Small intestine (tissue), 7 donors: ENCODE measurements around the gene VENTX. TPM values are rescaled to one million over a fixed set of nuclear protein-coding genes. Genes with fewer than 3 reads are reported as not detected.
A peak's percentile ranks its signal among the peaks of the same experiment; 100 is the strongest.

Experiments
- DNase-seq, 2 donors: peaks; one replicate each; pipeline versions ENCODE4 v3.0.0 to v3.0.0-alpha.2; 2013
- FAIRE-seq: peaks from 2 replicates; lab custom pipeline; 2012; peaks lifted over from hg19 to GRCh38; lab: Jason Lieb, UNC
- H3K27ac ChIP-seq, 3 donors: one replicate each; pipeline ENCODE4 v1.5.1; 2013; ENCODE audit warnings: low read length in 2 of 3, mild to moderate bottlenecking in 2 of 3, control low read depth in 1 of 3, inconsistent platforms in 1 of 3, low read depth in 1 of 3, moderate library complexity in 1 of 3
- H3K27me3 ChIP-seq, 3 donors: one replicate each; pipeline ENCODE4 v1.6.1; 2013; ENCODE audit warnings: low read length in 3 of 3, inconsistent platforms in 1 of 3; ENCODE audit not compliant: control insufficient read depth in 3 of 3, insufficient read depth in 3 of 3
- H3K36me3 ChIP-seq, 3 donors: one replicate each; pipeline ENCODE4 v1.6.1; 2013; ENCODE audit warnings: low read length in 3 of 3, inconsistent platforms in 1 of 3, low read depth in 1 of 3, mild to moderate bottlenecking in 1 of 3, moderate library complexity in 1 of 3; ENCODE audit not compliant: control insufficient read depth in 3 of 3, insufficient read depth in 2 of 3
- H3K4me1 ChIP-seq, 3 donors: one replicate each; pipeline ENCODE4 v1.6.1; 2013; ENCODE audit warnings: low read length in 2 of 3, inconsistent platforms in 1 of 3, low read depth in 1 of 3, mild to moderate bottlenecking in 1 of 3, moderate library complexity in 1 of 3; ENCODE audit not compliant: control insufficient read depth in 3 of 3, insufficient read depth in 2 of 3
- H3K4me3 ChIP-seq, 3 donors: one replicate each; pipeline ENCODE4 v1.5.1; 2013; ENCODE audit warnings: low read length in 3 of 3, control low read depth in 1 of 3, inconsistent platforms in 1 of 3, low read depth in 1 of 3, mild to moderate bottlenecking in 1 of 3, moderate library complexity in 1 of 3
- H3K9me3 ChIP-seq, 2 donors: one replicate each; pipeline ENCODE4 v1.6.1; 2013; ENCODE audit warnings: low read depth in 1 of 2, low read length in 1 of 2; ENCODE audit not compliant: control insufficient read depth in 2 of 2, insufficient read depth in 1 of 2
- WGBS, 3 donors: extraction: QIAGEN DNeasy Blood & Tissue Kit; methylation state at CpG; one replicate each; pipeline ENCODE4 v1.1.7; 2013; 5-methylcytosine and 5-hydroxymethylcytosine counted together
- polyA plus RNA-seq, 4 donors: library from polyadenylated mRNA; stranded (reverse) in 3 of 4; unstranded in 1 of 4; fragments of 200-250 nt in 3 of 4; fragments of 120-200 nt in 1 of 4; gene quantifications; one replicate each; pipeline versions ENCODE4 v1.2.1 to v1.2.3, GENCODE V29; 2013
- donor health status: healthy with polysubstance abuse.
- donor health status: control.
- donor health status: control.
- donor health status: Bipolar disorder and iron deficiency.
- donor health status: healthy.

Gene VENTX
- polyA plus RNA-seq, 4 donors, result 0.19 to 0.30 TPM; not detected in 2

DNA sequence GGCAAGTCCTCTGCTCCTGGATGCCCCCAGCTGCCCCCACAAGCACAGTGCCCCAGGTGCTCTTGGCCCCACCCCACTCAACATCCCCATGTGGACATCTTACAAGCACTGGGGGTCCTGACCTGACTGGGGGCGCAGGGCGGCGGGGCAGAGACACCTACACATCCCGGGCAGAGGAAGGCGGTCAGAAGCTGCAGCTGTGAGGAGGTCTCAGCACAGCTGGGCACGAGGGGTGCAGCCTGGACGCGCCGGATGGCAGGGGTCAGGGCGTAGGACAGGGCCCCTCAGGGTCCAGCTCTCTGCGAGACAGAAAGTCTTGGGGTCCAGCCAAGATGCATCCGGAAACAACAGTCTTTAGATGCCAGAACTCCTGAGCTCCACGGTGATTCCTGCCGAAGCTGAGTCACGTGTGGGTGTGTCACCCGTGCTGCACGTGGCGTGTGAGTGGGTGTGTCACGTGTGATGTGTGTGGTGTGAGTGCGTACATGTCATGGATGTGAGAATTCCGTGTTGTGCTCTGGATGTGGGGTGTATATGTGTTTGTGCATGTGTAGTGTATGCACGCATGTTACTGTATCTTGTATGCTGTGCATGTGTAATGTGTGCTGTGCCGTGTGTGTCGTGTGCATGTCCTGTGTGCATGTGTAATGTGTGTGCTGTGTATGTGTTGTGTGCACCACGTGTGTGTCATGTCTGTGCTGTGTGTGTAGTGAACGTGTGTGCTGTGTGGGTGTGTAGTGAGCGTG, 5.1 kb downstream of the VENTX start:
- Histone ChIP-seq H3K36me3 (no peaks in the 10 kb centered on the region), H3K4me3 (no peak overlapping the region), H3K9me3 (no peaks in the 10 kb centered on the region), H3K4me1 (peaks cover 0 to 70% (median 0%) of the 10 kb centered on the region in 3 donors), H3K27ac (no peak overlapping the region), H3K27me3 (peaks cover 10 to 23% (median 16%) of the 10 kb centered on the region in 3 donors)
- 54 to 80% (median 65%) methylated on average over 27 of the region's 27 CpGs for WGBS, 3 donors
- DNase-seq (no peak), FAIRE-seq (no peak)

DNA sequence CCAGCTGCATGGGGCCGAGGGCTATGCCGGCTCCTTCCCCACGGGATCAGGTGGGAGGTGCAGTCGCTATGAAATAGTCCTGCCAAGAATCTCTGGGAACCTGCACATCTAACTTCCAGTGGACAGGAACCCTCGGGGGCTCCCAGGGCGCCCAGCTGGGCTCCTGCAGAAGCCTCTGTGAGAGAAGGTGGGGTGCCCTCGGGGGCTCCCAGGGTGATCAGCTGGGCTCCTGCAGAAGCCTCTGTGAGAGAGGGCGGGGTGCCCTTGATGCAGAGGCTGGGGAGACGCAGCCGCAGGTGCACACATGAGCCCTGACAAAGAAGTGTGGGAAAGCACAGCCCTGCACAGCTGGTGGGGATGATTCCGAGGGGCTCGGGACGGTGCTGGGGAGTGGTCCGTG, 5.9 kb downstream of the VENTX start:
- FAIRE-seq, result no peak
- H3K27ac ChIP-seq, result no peak overlapping the region
- WGBS, 3 donors, result 60 to 77% (median 74%) methylated on average over 14 of the region's 14 CpGs

DNA sequence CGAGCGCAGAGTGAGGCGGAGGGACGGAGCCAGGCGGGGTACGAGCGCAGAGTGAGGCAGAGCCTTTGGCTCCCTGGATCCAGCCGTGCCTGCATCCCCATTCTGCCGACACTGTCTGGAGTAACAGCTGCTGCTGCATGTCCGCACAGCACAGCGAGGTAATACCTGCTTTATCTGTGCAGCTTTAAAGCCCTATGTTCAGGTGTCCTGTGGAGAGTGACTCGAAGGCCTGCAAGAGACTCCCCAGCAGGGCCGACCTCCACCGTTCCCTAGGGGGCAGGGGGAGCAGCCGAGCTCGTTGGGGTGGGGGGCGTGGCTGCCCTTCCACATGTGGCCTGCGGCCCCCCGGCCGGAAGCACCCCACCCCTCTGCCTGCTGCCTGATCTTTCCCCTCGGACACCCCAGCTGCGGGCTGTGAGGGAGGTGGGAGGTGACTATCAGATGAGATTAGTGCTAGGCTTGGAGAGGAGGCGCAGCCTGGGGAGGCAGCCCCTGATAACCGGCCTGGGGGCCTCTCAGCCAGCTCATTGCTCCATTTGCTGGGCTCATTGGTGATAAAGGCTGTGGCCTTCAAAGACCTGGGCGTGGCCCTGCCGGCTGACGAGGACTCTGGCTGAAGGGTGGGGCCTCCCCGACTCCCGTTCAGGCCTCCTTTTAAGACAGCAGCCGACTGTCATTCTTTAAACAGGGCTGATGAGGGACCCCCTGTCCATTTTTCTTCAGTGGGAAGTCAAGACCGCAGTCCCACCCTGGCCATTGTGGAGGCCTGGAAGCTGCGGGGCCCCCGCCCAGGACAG, 8.0 kb downstream of the VENTX start:
- no peak for FAIRE-seq
- DNase-seq, result peak; percentile 74 to 93
- Histone ChIP-seq H3K4me1 (peaks cover 0 to 62% (median 0%) of the 10 kb centered on the region in 3 donors), H3K4me3 (no peak overlapping the region), H3K27ac (peak overlapping the region in 1 of 3 donors; percentile 53), H3K27me3 (peaks cover 0 to 12% (median 4%) of the 10 kb centered on the region in 3 donors), H3K9me3 (no peaks in the 10 kb centered on the region), H3K36me3 (no peaks in the 10 kb centered on the region)
- WGBS, 3 donors, result 17 to 45% (median 36%) methylated on average over 33 of the region's 33 CpGs

More for the DNA sequence above, 5.9 kb downstream of the VENTX start:
- Histone ChIP-seq H3K4me3 (no peak overlapping the region), H3K4me1 (peaks cover 0 to 63% (median 0%) of the 10 kb centered on the region in 3 donors), H3K36me3 (no peaks in the 10 kb centered on the region), H3K9me3 (no peaks in the 10 kb centered on the region), H3K27me3 (peaks cover 4 to 16% (median 15%) of the 10 kb centered on the region in 3 donors)
- DNase-seq, result no peak

DNA sequence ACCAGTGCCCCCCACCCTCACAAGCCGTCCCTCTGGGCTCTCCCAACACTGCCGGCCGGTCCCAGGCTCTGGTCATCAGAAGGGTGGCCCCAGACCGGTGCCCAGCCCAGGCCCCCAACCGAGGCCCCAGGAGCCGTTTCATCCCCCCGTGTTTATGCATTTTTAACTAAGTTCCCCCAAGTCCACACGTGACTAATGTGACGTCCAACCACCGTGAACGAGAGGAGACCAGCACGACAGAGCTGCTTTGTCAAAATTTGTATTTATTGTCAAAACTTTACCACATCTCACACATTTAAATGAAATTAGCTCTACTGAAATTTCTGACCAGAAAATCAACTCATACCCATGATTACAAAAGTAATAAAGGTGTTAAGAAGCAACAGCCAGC, 8.6 kb downstream of the VENTX start:
- Histone ChIP-seq H3K27ac (peak overlapping the region in 1 of 3 donors; percentile 53), H3K9me3 (no peaks in the 10 kb centered on the region), H3K4me3 (no peak overlapping the region), H3K27me3 (peaks cover 0 to 8% (median 4%) of the 10 kb centered on the region in 3 donors), H3K36me3 (no peaks in the 10 kb centered on the region), H3K4me1 (peaks cover 0 to 56% (median 0%) of the 10 kb centered on the region in 3 donors)
- 18 to 44% (median 38%) methylated on average over 12 of the region's 12 CpGs for WGBS, 3 donors
- no peak for DNase-seq
- no peak for FAIRE-seq

DNA sequence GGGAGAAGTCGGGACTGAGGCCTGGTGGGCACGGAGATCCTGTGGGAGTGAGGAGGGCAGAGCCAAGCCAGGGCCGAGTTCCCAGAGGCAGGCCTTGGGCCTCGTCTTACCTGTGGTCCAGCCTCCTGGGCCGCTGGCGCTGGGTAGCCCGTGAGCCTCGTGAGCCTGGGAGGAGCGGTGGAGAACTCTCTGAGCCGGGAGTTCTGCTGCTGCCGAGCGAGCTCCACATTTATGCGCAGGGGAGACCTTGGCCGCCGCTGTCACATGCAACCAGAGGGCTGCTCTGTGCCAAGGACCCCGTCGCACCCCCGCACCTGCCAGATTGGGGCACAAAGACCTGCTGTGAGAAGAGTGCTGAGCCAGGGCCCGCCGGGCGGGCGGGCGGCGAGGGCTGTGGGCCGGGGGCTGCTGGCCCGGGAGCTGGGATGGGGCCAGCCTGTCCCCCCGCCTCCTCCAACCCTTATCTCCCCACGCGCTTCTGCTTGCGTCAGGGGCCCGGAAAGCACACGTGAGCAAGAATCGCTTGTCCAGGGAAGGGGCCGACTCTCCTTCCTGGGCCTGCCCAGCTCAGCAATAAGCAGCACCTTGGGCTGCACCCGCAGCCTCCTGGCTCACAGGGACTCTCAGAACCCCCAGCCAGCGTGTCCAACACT, 10.2 kb downstream of the VENTX start:
- peaks cover 0 to 41% (median 0%) of the 10 kb centered on the region in 3 donors for H3K4me1 ChIP-seq
- H3K27me3 ChIP-seq, result peaks cover 0 to 2% (median 2%) of the 10 kb centered on the region in 3 donors
- H3K36me3 ChIP-seq, result no peaks in the 10 kb centered on the region
- no peak for FAIRE-seq
- H3K4me3 ChIP-seq, result no peak overlapping the region
- H3K9me3 ChIP-seq, result no peaks in the 10 kb centered on the region
- H3K27ac ChIP-seq, result peak overlapping the region in 1 of 3 donors; percentile 17
- no peak for DNase-seq
- 79 to 82% (median 80%) methylated on average over 32 to 36 of the region's 36 CpGs for WGBS, 3 donors

DNA sequence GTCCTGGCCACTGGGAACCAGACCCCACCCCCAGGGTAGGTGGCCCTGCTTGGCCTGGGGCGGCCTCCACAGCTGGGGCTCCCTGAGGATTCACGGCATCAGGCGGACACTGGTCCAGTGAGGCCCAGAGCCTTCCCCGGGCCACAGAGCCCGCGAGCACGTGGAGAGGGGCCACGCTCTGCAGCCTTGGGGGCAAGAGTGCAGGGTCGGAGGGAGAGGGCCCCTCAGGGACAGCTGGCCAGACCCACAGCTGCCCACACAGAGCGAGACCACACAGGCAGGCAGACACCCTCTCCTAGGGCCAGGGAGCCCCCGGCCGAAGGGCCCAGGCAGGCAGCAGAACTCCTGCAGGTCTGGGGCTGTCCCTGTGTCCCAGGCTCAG, 10.7 kb downstream of the VENTX start:
- Histone ChIP-seq H3K27me3 (peaks cover 0 to 2% (median 0%) of the 10 kb centered on the region in 3 donors), H3K4me3 (no peak overlapping the region), H3K9me3 (no peaks in the 10 kb centered on the region), H3K36me3 (no peaks in the 10 kb centered on the region), H3K27ac (peak overlapping the region in 1 of 3 donors; percentile 17), H3K4me1 (peaks cover 0 to 36% (median 0%) of the 10 kb centered on the region in 3 donors)
- FAIRE-seq (no peak), DNase-seq (no peak)
- 82 to 90% (median 87%) methylated on average over 12 of the region's 12 CpGs for WGBS, 3 donors

DNA sequence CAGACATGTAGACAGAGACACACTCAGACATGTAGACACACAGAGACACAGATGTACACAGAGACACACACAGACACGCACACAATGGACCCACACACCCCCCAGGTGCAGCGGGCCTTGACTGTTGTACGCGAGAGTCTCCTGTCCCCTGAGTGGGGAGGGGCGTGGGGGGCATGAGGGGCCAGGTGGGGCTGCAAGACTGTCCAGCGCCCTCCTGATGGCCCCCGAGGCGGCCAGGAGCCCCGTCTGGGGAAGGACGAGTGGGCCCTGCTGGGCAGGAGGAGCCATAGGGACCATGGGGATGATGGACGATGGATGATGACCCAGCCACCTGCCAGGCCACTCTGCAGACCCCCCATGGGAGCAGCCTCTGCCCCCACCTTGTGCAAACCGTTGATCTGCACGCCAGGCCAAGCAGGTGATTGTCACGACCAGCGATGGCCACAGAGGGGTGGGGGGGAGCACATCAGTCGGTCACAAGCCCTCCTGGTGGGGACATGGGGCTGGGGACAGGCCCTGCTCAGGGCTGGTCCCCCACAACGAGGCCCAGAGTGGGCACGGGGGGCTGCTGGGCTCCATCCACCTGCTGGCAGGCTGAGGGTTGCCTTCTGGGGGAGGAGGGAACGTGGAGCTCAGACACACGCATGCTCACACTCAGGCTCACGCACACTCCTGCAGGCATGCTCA, 11.6 kb downstream of the VENTX start:
- Histone ChIP-seq H3K4me1 (peaks cover 0 to 33% (median 0%) of the 10 kb centered on the region in 3 donors), H3K27ac (no peak overlapping the region), H3K4me3 (no peak overlapping the region), H3K27me3 (peaks cover 0 to 2% (median 0%) of the 10 kb centered on the region in 3 donors), H3K9me3 (no peaks in the 10 kb centered on the region), H3K36me3 (no peaks in the 10 kb centered on the region)
- 65 to 77% (median 67%) methylated on average over 20 to 21 of the region's 21 CpGs for WGBS, 3 donors
- FAIRE-seq (no peak), DNase-seq (no peak)
